Renal cortical epithelial cell (primary cell): Measurements from ENCODE around the gene GBA2. TPM values are rescaled to one million over a fixed set of nuclear protein-coding genes. Genes with fewer than 3 reads are reported as not detected.

Source experiments
- DNase-seq: peaks from one replicate; pipeline ENCODE4 v3.0.0-alpha.2; 2011; ENCODE audit warnings: low read depth
- total RNA-seq: library from RNA; depleted of rRNA; stranded (reverse); fragments of >200 nt; gene quantifications from 2 replicates; pipeline ENCODE4 v1.2.3, GENCODE V29; 2014

Gene GBA2
- total RNA-seq, 1 donor from 2014 or later: 46.9 TPM

DNA sequence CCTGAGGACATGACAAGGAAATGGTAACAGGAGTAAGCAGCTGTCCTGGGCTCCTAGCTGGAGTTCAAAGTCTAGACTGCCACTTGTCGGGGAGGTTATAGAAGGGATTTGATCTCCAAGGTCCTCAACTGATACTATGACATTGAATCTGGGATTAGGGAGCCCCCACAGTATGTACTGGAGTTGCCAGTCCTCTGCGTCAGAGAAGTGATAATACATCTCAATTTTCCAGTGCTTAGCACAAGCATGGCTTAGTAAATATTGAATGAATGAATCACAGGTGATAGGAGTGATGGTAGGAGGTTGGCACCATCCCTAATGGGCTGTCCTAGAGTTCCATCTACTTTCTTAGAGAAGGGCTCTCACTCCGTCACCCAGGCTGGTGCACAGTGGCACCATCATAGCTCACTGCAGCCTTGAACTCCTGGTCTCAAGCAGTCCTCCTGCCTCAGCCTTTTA lies 53.1 kb downstream of the GBA2 start:
- DNase-seq: no peak

DNA sequence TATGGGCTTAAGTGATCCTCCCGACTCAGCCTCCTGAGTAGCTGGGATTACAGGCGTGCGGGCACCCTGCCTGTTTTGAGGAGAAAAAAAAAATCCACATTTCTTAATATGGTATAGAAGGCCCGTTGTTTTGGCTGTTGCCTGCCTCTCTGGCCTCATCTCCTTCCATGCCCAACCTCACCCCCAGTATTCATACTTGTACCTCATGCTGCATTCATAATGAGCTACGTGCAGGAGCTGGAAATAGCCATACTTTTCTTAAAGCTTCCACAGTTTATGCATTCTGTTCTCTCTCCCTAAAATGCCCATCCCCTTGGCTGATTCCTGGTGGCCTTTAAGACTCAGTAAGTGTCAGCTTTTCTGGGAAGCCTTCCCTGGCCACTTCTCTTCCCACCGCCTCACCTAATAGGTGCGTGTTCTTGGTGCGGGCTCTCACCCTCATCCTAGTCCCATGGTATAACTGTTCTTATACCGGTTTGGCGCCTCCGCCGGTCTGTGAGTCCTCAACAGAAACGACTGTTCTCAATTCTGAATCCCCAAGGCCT lies 57.2 kb downstream of the GBA2 start:
- no peak for DNase-seq

DNA sequence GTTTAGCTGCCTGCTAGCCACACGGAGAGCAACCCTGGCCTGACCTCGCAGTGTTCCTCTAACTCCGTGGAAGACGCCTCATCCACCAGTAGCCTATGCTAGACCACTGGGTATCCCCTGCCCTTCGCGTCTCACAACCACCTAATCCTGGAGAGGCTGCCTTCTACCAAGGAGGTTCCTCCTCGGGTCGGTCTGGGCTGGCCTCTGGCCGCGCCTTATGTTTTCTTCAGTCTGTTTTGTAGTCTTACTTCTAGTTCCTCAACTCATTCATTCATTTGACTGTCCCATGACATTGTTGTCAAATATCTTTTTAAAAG lies 57.7 kb downstream of the GBA2 start:
- no peak for DNase-seq

DNA sequence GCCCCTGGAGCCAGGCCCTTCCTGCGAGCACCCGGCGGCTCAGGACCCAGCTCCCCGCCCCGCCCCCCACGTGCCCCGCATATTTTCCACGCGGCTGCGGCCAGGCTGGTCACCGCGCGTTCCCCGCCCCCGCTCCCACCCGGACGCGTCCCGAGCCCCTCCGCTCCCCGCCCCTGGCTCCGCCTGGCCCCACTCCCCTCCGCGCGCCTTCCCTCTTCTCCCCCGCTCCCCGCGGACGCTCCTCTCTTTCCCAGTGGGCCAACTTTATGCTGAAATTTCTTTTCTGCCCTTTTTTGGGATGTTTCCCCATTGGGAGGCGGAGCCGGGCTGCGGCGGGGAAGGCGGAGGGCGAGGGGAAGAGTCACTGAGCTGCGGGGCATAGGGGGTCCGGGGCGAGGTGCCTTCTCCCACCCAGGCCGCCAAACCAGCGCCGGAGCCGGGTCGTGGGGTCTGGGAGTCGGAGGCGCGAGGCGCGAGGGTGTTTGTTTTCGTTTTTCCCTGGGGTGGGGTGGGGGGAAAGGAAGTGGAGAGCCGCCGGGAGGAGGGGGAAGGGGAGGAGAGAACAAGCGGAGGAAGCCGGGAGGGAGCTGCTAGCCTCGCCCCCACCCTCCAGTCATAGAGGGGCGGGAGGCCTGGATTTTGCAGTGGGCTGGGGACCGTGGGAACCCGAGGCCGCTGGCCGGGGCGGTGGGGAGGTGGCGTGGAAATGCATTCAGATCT lies 58.3 kb downstream of the GBA2 start:
- DNase-seq: peak; percentile 21

DNA sequence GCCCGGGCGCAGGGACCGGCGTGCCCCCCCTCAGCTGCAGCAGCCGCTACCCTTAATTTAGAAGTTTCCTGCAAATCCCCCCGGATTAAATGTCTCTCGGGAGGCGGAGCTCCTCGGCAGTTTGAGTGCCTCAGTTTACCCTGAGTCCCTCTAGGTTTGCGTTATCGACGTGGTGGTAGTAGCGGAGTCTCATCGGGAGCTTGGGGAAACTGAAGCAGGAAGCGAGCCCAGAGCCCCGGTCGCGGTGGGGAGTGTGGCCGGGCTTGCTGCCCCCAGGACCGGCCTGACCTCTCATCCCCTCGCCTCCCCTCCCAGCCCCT lies 58.8 kb downstream of the GBA2 start:
- DNase-seq: no peak

- DNase-seq: no peak
These were observed 59.3 kb downstream of the GBA2 start, which contains the start of gene TPM2 for GRCh38 chr9:35689542-35690293. Gene TPM2 (minus strand): TSS chr9:35689925. CDS start chr9:35689817, 108 bp downstream.

DNA sequence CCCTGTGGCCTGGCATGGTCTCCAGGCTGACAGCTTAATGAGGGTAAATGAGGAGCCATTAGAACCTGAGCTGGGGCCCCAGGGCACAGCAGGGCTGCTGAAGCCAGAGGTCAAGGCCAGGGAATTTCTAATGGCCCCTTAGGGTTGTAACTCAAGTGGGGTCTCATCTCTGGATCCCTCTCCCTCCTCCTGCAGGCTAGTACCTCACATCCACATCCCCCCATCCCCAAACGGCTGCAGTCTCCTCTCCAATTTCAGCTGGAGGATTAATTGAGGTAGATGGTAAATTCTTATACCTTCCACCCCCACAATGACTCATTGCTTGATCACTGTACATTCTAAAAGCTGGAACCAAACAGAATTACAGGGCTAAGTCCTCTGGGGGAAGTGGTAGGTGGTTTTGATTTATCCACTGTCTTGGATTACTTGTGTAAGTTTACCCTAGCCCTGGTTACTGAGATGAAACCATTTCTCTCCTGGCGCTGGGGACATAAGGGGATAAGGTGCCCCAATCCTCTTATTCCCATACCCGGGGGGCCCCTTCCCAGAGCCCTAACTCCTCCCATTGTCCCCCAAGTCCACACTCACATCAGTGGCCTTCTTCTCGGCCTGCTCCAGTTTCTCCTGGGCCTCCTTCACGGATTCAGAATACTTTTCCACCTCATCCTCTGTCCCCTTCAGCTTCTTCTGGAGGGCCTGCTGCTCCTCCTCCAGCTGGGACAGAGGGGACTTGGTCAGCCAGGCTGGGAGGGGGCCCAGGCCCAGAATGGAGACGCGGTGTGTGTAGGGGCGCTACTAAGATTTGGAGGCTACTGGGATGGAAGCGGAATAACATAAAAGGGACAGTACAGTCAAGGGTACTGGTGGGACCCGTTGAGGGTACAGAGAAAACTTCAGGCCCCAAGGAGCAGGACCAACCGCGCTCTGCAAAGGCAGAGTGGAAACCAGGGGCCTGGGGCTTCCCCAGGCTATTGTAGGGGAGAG lies 60.2 kb downstream of the GBA2 start:
- DNase-seq: peak; percentile 94

GRCh38 chr9:35687972-35688557 lies 61.0 kb downstream of the GBA2 start:
- no peak for DNase-seq

GRCh38 chr9:35687306-35687705 lies 61.7 kb downstream of the GBA2 start:
- no peak for DNase-seq

Other genes starting within 250 kb of the GBA2 start
- 5.6 and 10.6 TPM in 2 replicates for gene TESK1, start 144.0 kb downstream of the GBA2 start, total RNA-seq
- 0.60 and 1.2 TPM in 2 replicates for gene CD72, start 130.8 kb downstream of the GBA2 start, total RNA-seq
- gene SIT1, start 98.3 kb downstream of the GBA2 start, total RNA-seq: not detected in 2 replicates
- 5,792 and 14,792 TPM in 2 replicates for gene RMRP, start 91.2 kb downstream of the GBA2 start, total RNA-seq
- gene CCDC107, start 90.9 kb downstream of the GBA2 start, total RNA-seq: 11.9 and 24.8 TPM in 2 replicates
- gene ARHGEF39, start 84.0 kb downstream of the GBA2 start, total RNA-seq: 0.25 and 9.9 TPM in 2 replicates
- 6.8 and 6.9 TPM in 2 replicates for gene CA9, start 75.3 kb downstream of the GBA2 start, total RNA-seq
- 51.4 and 124 TPM in 2 replicates for gene TPM2, start 59.3 kb downstream of the GBA2 start, total RNA-seq
- 266 and 772 TPM in 2 replicates for gene TLN1, start 17.0 kb downstream of the GBA2 start, total RNA-seq
- 57.8 and 152 TPM in 2 replicates for gene CREB3, start 16.6 kb downstream of the GBA2 start, total RNA-seq
- 13.7 and 24.3 TPM in 2 replicates for gene RGP1, start 59 bp upstream of the GBA2 start, total RNA-seq
- gene MSMP, start 5.0 kb upstream of the GBA2 start, total RNA-seq: not detected in 2 replicates
- gene NPR2, start 42.4 kb upstream of the GBA2 start, total RNA-seq: 13.9 and 35.6 TPM in 2 replicates
- gene SPAG8, start 63.0 kb upstream of the GBA2 start, total RNA-seq: 0.80 TPM in 1 of 2 replicates, not detected in the other
- gene HINT2, start 65.8 kb upstream of the GBA2 start, total RNA-seq: 12.7 and 25.7 TPM in 2 replicates
- gene FAM221B, start 79.5 kb upstream of the GBA2 start, total RNA-seq: not detected in 2 replicates
- gene TMEM8B, start 80.0 kb upstream of the GBA2 start, total RNA-seq: 0.69 and 9.4 TPM in 2 replicates
- gene OR13J1, start 121.2 kb upstream of the GBA2 start, total RNA-seq: not detected in 2 replicates
- 0.45 TPM in 1 of 2 replicates, not detected in the other for gene HRCT1, start 157.0 kb upstream of the GBA2 start, total RNA-seq
- 0.17 TPM in 1 of 2 replicates, not detected in the other for gene SPAAR, start 160.3 kb upstream of the GBA2 start, total RNA-seq
- not detected in 2 replicates for gene OR2S2, start 208.9 kb upstream of the GBA2 start, total RNA-seq